Amygdala (tissue), 56 donors: Measurements from ENCODE around the gene TBC1D1.

Experiments
- DNase-seq, 56 donors: peaks; one replicate each; lab custom pipeline; 2025; lab: John Stamatoyannopoulos, UW

The TBC1D1 gene

GRCh38 chr4:37889849-37890800 lies 759 bp upstream of the TBC1D1 start:
- DNase-seq, result peak in 44 of 56 donors; percentile 22 to 77 (median 52)

GRCh38 chr4:37891260-37892159 lies 626 bp downstream of the TBC1D1 start:
- DNase-seq, result peak in 13 of 56 donors; percentile 11 to 62 (median 36)

DNA sequence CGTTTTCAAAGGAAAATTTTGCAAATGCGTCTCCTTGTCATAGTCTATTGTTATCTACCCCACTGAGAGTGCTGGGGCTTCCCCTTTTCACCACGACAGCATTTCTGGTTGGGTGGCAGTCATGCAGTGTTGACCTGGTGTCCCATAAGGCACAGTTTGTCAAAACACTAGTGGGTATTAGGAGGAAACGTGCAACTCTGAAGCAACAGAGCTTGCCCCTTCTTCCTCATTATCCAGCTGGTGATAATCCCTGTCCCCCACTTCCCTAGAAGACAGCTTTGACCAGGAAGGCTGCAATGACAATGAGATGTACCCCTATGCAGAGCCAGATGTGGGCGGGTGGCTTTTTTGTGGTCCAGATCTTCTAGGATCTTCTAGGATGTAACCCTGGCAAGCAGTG lies 1.8 kb downstream of the TBC1D1 start:
- peak in 5 of 56 donors; percentile 7 to 38 (median 20) for DNase-seq

GRCh38 chr4:37893164-37893563 lies 2.3 kb downstream of the TBC1D1 start:
- DNase-seq, result no peak

DNA sequence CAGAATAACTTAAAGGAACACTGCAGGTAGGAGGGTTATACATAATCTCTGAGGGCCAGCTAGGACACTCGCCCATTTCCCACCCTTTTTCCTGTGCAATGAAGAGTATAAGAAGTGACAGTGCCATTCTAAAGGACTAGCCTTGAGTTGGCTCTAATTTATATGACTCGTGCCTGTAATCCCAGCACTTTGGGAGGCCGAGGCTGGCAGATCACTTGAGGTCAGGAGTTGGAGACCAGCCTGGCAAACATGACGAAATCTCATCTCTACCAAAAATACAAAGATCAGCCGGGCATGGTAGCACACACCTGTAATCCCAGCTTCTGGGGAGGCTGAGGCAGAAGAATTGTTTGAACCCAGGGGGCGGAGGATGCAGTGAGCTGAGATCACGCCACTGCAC lies 4.4 kb downstream of the TBC1D1 start:
- DNase-seq, result no peak

DNA sequence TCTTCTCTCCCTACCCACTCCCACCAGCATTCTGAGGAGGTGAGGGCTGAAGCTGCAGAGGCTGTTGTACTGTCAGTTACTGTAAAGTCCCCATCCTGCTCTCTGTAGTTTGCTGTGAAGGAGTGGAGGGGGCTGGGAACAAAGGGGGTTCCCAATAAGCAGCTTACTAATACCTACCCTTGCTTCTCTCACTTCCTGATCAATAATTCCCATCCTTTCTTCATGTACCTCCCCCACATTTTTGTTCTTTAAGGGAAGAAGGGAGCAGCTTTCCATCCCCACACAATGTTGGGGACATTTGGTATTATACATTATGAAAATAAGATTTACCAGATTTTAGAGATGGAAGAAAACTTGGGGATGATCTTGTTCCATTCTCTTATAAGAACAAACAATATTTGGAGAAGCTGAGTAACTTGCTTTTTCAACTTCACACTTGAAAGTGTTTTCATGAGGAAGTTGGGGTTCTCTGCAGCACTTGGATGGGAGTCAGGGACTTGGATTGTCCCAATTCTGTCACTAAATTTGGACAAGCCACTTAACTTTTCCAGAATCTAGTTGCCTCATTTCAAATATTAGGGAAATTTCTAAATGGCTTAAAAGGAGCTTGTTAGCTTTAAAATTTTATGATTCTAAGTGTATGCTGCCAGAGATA lies 5.4 kb downstream of the TBC1D1 start:
- no peak for DNase-seq

GRCh38 chr4:37902212-37902611 lies 11.3 kb downstream of the TBC1D1 start:
- no peak for DNase-seq

DNA sequence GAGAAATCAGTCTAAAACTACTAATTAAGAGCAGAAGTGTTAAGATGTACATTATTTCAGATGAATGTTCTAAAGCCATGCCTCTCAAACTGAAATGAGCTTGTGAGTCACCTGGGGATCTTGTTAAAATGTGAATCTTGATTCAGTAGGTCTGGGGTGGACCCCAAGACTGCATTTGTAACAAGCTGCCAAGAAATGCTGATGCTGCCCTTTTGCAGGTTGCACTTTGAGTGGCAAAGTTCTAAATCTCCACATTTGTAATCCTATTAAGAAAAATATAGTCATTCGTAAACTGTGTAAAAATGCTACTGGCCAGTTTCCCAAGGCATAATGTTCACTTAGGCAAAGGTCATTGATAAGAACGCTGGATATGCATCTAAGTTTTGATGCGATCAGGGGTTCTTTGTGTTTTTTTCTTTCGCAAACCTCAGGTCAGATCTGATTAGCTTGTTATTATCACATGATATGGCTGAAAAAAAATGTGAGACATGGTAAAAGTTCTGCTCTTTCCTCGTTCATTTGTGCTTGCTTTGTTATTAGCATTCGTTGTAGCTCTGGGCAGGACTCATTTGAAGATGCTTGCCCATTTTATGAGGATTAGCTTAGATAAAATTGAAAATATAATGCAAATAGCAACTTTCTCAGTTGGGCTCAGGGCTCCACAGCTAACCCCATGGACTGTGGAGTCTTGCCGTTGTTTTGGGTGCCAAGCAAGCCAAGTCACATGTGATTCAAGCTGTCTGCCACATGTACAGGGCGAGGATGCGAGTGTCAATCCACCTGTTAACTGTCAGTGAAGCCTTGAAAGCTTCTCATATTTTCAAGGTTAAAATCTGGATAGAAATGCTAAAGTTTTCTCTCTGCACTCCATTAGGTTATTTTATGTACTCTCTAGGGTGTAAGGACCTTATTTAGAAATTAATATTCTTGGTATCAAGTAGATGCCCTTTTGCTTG lies 12.1 kb downstream of the TBC1D1 start:
- no peak for DNase-seq

DNA sequence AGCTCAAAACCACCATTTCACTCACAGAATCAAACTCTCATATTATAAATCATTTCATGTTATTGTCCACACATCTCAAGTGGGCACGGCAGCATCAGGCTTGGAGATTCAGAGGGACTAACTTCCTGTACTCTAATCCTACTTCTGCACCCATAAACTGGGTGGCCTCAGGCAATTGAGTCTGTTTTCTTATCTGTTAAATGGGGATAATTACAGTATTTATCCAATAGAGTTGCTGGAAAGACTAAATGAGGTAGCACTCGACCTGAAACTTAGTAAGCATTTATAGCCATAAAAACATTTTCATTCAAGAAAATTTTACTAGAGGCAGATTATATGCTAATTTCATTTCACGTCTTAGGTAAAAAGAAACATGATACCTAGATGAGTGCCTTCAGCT lies 13.0 kb downstream of the TBC1D1 start:
- DNase-seq, result no peak

GRCh38 chr4:37904824-37905223 lies 13.9 kb downstream of the TBC1D1 start:
- DNase-seq, result no peak

DNA sequence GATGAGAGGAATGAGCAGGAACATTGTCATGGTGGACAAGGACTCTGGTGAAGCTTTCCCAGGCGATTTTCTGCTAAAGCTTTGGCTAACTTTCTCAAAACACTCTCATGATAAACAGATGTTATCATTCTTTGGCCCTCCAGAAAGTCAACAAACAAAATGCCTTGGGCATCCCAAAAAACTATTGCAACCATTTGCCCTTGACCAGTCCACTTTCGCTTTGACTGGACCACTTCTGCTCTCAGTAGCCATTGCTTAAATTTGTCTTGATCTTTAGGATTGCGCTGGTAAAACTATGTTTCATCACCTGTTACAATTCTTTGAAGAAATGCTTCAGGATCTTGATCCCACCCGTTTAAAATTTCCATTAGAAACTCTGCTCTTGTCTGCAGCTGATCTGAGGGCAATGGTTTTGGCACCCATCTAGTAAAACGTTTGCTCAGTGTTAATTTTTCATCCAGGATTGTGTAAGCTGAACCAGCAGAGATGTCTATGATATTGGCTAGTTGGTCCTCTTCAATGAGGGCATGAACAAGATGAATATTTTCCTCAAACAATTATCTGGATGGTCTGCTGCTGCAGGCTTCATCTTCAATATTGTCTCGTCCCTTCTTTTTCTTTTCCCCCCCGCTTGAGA lies 14.8 kb downstream of the TBC1D1 start:
- DNase-seq, result no peak

- DNase-seq, result peak in 4 of 56 donors; percentile 5 to 33 (median 24)
Measured at GRCh38 chr4:37908488-37909331, 17.8 kb downstream of the TBC1D1 start.

DNA sequence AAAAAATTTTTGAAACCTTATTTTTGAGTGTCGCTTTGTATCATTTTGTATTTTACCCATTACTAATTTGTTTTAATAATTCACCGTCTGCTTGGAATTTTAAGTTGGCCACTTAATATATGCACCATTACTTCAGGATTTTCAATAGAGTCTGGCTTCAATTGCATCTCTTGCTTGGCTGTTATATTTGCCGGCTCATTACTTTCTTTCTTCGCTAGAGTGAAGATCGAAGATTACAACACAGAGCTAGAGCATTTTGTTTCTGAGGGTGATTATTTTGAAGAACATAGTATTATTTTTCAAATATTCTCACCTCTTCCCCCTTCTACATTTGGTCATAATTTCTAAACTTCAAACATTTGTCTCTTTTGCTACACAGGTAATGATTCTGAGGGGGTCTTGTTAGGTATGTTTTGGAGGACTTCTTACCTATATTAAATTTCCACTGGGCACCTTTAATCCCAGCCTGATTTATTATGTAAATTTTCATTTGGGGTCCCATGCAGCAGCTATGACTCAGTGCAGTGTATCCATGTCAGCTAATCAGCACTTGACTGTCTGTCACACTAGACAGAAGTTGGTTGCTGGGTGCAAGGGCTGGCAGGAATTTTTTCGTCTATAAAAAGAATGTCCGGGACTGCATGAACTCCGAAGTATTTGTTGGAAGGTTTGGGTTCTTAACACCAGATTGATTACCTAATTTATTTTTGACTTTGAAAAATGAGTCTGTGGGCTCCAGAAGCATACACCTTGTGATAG lies 18.6 kb downstream of the TBC1D1 start:
- no peak for DNase-seq

DNA sequence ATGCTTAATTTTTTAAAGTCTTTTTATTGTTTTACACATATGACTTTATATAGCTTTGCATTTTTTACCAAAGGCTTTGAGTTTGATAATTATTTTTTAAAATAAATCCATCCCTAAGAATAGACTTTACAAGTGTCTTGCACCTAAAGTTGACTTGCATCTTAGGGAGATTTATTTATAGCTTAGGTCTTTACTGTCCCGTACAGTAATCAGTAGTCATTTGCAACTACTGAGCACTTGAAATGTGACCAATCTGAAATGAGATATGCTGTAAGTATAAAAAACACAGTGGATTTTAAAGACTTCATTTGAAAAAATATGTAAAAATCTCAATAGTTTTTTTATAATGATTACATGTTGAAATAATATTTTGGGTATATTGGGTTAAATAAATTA lies 19.2 kb downstream of the TBC1D1 start:
- DNase-seq, result no peak

- DNase-seq, result no peak
Measured at GRCh38 chr4:37914539-37914938, 23.7 kb downstream of the TBC1D1 start.

DNA sequence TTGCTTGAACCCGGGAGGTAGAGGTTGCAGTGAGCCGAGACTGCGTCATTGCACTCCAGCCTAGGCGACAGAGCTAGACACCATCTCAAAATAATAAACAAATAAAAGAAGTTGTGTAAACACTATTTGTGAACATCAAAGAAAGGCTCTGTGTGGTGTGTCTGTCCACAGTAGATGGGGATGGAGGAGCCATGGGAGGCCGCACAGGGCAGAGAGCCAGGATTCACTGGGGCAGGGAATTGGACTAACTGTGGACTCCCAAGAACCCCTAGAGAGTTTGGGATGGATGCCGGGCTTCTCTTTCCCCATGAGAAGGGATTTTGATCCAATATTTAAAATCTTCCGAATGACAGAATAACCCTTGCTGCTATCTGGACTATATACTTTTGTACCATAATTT lies 26.5 kb downstream of the TBC1D1 start:
- no peak for DNase-seq

GRCh38 chr4:37918653-37919052 lies 27.8 kb downstream of the TBC1D1 start:
- DNase-seq, result no peak
